A549 (cell line): Measurements from ENCODE around the gene KNCN.

ENCODE experiments used
- CTCF ChIP-seq: fragments of >200 bp; sonication (Bioruptor Twin); formaldehyde crosslinking; IDR thresholded peaks from 3 replicates; pipeline ENCODE4 v1.5.1; 2016
- EP300 ChIP-seq, 2 experiments: fragments of >200 bp; sonication (Bioruptor Twin); formaldehyde crosslinking; IDR thresholded peaks; 2 replicates in 1 of 2; 3 replicates in 1 of 2; pipeline ENCODE4 v1.6.1; 2016 to 2017
- FOSL2 ChIP-seq, 2 experiments: fragments of 450-650 bp in 1 of 2; fragments of >200 bp in 1 of 2; sonication (Bioruptor Twin) in 1 of 2; formaldehyde crosslinking; IDR thresholded peaks; 2 replicates each; pipeline versions ENCODE4 v1.5.0 to v1.6.1; 2016 to 2020; ENCODE audit warnings: mild to moderate bottlenecking in 1 of 2, moderate library complexity in 1 of 2
- NR3C1 ChIP-seq: fragments of >200 bp; sonication (Bioruptor Twin); formaldehyde crosslinking; IDR thresholded peaks from 3 replicates; pipeline ENCODE4 v1.6.1; 2017
- PBX3 ChIP-seq: IDR thresholded peaks from 2 replicates; pipeline ENCODE4 v1.6.1; 2012
- POLR2A ChIP-seq: IDR thresholded peaks from 2 replicates; pipeline ENCODE4 v1.6.1; 2012; ENCODE audit warnings: mild to moderate bottlenecking, low read length
- POLR2AphosphoS2 ChIP-seq: conservative IDR thresholded peaks from 2 replicates; pipeline ENCODE4 v1.6.1; 2012; ENCODE audit warnings: low read length, improper control_type of control experiment, inconsistent platforms
- RARB ChIP-seq: fragments of 250-450 bp; sonication (Bioruptor Pico); IDR thresholded peaks from 2 replicates; pipeline ENCODE4 v1.8.0; 2021; ENCODE audit warnings: mild to moderate bottlenecking, moderate library complexity
- REST ChIP-seq: fragments of 200-600 bp; sonication (generic); IDR thresholded peaks from 2 replicates; pipeline ENCODE4 v1.6.1; 2016; ENCODE audit warnings: antibody characterized with exemption, mild to moderate bottlenecking, moderate library complexity

GRCh38 chr1:46536527-46536926, 14.9 kb downstream of the KNCN start:
- no peak for TF ChIP-seq POLR2AphosphoS2
- TF ChIP-seq CTCF = no peak
- TF ChIP-seq RARB (CRISPR knock-in tag) = no peak
- TF ChIP-seq FOSL2 (IDR thresholded peaks at IDR 0.05) = no peak
- no peak for TF ChIP-seq FOSL2 (CRISPR knock-in tag; IDR thresholded peaks at IDR 0.05)
- no peak for TF ChIP-seq EP300 (IDR thresholded peaks at IDR 0.05)
- no peak for TF ChIP-seq NR3C1
- TF ChIP-seq POLR2A = no peak
- no peak for TF ChIP-seq PBX3
- TF ChIP-seq REST = no peak
